Measurements from ENCODE around the gene UTP14A. TPM values are rescaled to one million over a fixed set of nuclear protein-coding genes. Genes with fewer than 3 reads are reported as not detected.
"Not testable (repeated sequence)": the region's sequence is repeated elsewhere in the genome, so short reads cannot be mapped to it uniquely, and the experiment has no call there.

The UTP14A gene
- total RNA-seq (1 to 10 TPM; 8.8 to 9.8 TPM), total RNA-seq (18.3 to 143 (median 33.7) reads per million in 172 experiments)
- polyA plus RNA-seq (2013, experiment 1 of 2): 19.4 TPM
- polyA plus RNA-seq (2013, experiment 2 of 2): 21.3 TPM

GRCh38 chrX:129905787-129906580 is at the start of gene UTP14A:
Gene UTP14A, plus strand, starts transcription at chrX:129906164. Its CDS starts 47 bp downstream, at chrX:129906211.
- no peaks in the 10 kb centered on the region for H3K9me3 Mint-ChIP-seq
- peak within 1 kb of the TSS; percentile 37 to 41 for H3K27ac ChIP-seq (ENCODE audit: low read depth in 1 of 2, low read length in 2 of 2)
- peak; percentile 91 for ATAC-seq (ENCODE audit: poor library complexity)
- H3K36me3 ChIP-seq (ENCODE audit: insufficient read depth, low read length): peaks cover 28% of the 10 kb centered on the region
- H3K27me3 Mint-ChIP-seq: no peaks in the 10 kb centered on the region
- no peaks in the 10 kb centered on the region for H3K27me3 ChIP-seq (ENCODE audit: control insufficient read depth in 1 of 2, insufficient read depth in 2 of 2, low read length in 2 of 2)
- H3K27ac Mint-ChIP-seq: peak within 1 kb of the TSS; percentile 84
- no peak for TF ChIP-seq CTCF (IDR thresholded peaks at IDR 0.05)
- peaks cover 10% of the 10 kb centered on the region for H3K4me1 ChIP-seq (ENCODE audit: insufficient read depth, low read length)
- ChIA-PET POLR2A (interaction anchor here (0.7 to 1.7 kb wide), 8 partner anchors 20 to 302 kb away, joined by 3 to 4 read pairs (median 3); partner anchors contain the start of gene ZDHHC9), CTCF (interaction anchor here (1.1 to 1.7 kb wide), 2 partner anchors 19 to 154 kb away, joined by 5 to 7 read pairs; no protein-coding TSS in a partner anchor)
- peaks cover 32% of the 10 kb centered on the region for H3K36me3 Mint-ChIP-seq (ENCODE audit: low read depth)
- H3K4me1 Mint-ChIP-seq (ENCODE audit: low read depth): peaks cover 7% of the 10 kb centered on the region
- intact Hi-C loops (cut with DNase I, micrococcal nuclease): loop anchor here (5.0 kb wide), 2 partner anchors 64 to 299 kb away; partner anchors contain the start of gene ZDHHC9 (in 1 of the 2)
- H3K4me3 ChIP-seq (ENCODE audit: low read length): peak within 1 kb of the TSS; percentile 74
- DNase-seq: peak; percentile 61 to 94 (median 76)
- peak within 1 kb of the TSS; percentile 94 for H3K4me3 Mint-ChIP-seq
- no peaks in the 10 kb centered on the region for H3K9me3 ChIP-seq (ENCODE audit: control insufficient read depth in 1 of 2, insufficient read depth in 1 of 2, low read length in 2 of 2)

- H3K4me3 ChIP-seq (ENCODE audit: low read length); H3K27ac Mint-ChIP-seq: not testable (repeated sequence)
- CTCF ChIA-PET: interaction anchor here (1.1 kb wide), 1 partner anchor 25 kb away, joined by 3 read pairs; no protein-coding TSS in a partner anchor
Measured at GRCh38 chrX:129859134-129859533, 46.8 kb upstream of the UTP14A start.

GRCh38 chrX:129866321-129866720 is 39.6 kb upstream of the UTP14A start:
- H3K9me3 Mint-ChIP-seq; H3K27ac Mint-ChIP-seq; H3K36me3 ChIP-seq (ENCODE audit: insufficient read depth, low read length); ATAC-seq (ENCODE audit: poor library complexity); POLR2A ChIA-PET; H3K4me3 Mint-ChIP-seq; H3K36me3 Mint-ChIP-seq (ENCODE audit: low read depth); H3K4me1 Mint-ChIP-seq (ENCODE audit: low read depth); H3K27ac ChIP-seq (ENCODE audit: low read depth in 1 of 2, low read length in 2 of 2); H3K4me1 ChIP-seq (ENCODE audit: insufficient read depth, low read length); H3K27me3 ChIP-seq (ENCODE audit: control insufficient read depth in 1 of 2, insufficient read depth in 2 of 2, low read length in 2 of 2); H3K4me3 ChIP-seq (ENCODE audit: low read length); intact Hi-C loops (cut with DNase I, micrococcal nuclease); H3K9me3 ChIP-seq (ENCODE audit: control insufficient read depth in 1 of 2, insufficient read depth in 1 of 2, low read length in 2 of 2); H3K27me3 Mint-ChIP-seq; DNase-seq: not testable (repeated sequence)
- CTCF ChIA-PET: interaction anchor here (0.6 kb wide), 1 partner anchor 400 kb away, joined by 3 read pairs; no protein-coding TSS in a partner anchor

More at GRCh38 chrX:129859134-129859533, 46.8 kb upstream of the UTP14A start:
- ATAC-seq (ENCODE audit: poor library complexity); H3K36me3 Mint-ChIP-seq (ENCODE audit: low read depth); H3K27ac ChIP-seq (ENCODE audit: low read depth in 1 of 2, low read length in 2 of 2); POLR2A ChIA-PET; H3K9me3 Mint-ChIP-seq; H3K4me1 Mint-ChIP-seq (ENCODE audit: low read depth); H3K4me1 ChIP-seq (ENCODE audit: insufficient read depth, low read length); H3K27me3 Mint-ChIP-seq; intact Hi-C loops (cut with DNase I, micrococcal nuclease); H3K4me3 Mint-ChIP-seq; H3K9me3 ChIP-seq (ENCODE audit: control insufficient read depth in 1 of 2, insufficient read depth in 1 of 2, low read length in 2 of 2); H3K27me3 ChIP-seq (ENCODE audit: control insufficient read depth in 1 of 2, insufficient read depth in 2 of 2, low read length in 2 of 2); DNase-seq; H3K36me3 ChIP-seq (ENCODE audit: insufficient read depth, low read length): not testable (repeated sequence)

- ChIA-PET POLR2A (no interaction called here), CTCF (interaction anchor here (0.7 kb wide), 1 partner anchor 146 kb away, joined by 3 read pairs; no protein-coding TSS in a partner anchor)
- H3K27ac ChIP-seq (ENCODE audit: low read depth in 1 of 2, low read length in 2 of 2): no peak overlapping the region
- no peak for DNase-seq
- no peaks in the 10 kb centered on the region for H3K4me1 ChIP-seq (ENCODE audit: insufficient read depth, low read length)
- intact Hi-C loops (cut with DNase I, micrococcal nuclease): no loop called here
- Mint-ChIP-seq H3K27ac (no peak overlapping the region), H3K9me3 (no peaks in the 10 kb centered on the region), H3K36me3 (ENCODE audit: low read depth) (no peaks in the 10 kb centered on the region), H3K4me1 (ENCODE audit: low read depth) (no peaks in the 10 kb centered on the region), H3K4me3 (no peak overlapping the region), H3K27me3 (no peaks in the 10 kb centered on the region)
- no peak for ATAC-seq (ENCODE audit: poor library complexity)
- H3K36me3 ChIP-seq (ENCODE audit: insufficient read depth, low read length): no peaks in the 10 kb centered on the region
- H3K27me3 ChIP-seq (ENCODE audit: control insufficient read depth in 1 of 2, insufficient read depth in 2 of 2, low read length in 2 of 2): no peaks in the 10 kb centered on the region
- no peak for TF ChIP-seq CTCF (IDR thresholded peaks at IDR 0.05)
- H3K9me3 ChIP-seq (ENCODE audit: control insufficient read depth in 1 of 2, insufficient read depth in 1 of 2, low read length in 2 of 2): no peaks in the 10 kb centered on the region
- no peak overlapping the region for H3K4me3 ChIP-seq (ENCODE audit: low read length)
Measured at GRCh38 chrX:129872524-129872923, 33.4 kb upstream of the UTP14A start.

All from CD4-positive, alpha-beta T cell (primary cell).